ENCODE results near the gene EMP3.

Gene EMP3

GRCh38 chr19:48318286-48318987 lies 6.9 kb upstream of the EMP3 start:
- no peak for DNase-seq

DNA sequence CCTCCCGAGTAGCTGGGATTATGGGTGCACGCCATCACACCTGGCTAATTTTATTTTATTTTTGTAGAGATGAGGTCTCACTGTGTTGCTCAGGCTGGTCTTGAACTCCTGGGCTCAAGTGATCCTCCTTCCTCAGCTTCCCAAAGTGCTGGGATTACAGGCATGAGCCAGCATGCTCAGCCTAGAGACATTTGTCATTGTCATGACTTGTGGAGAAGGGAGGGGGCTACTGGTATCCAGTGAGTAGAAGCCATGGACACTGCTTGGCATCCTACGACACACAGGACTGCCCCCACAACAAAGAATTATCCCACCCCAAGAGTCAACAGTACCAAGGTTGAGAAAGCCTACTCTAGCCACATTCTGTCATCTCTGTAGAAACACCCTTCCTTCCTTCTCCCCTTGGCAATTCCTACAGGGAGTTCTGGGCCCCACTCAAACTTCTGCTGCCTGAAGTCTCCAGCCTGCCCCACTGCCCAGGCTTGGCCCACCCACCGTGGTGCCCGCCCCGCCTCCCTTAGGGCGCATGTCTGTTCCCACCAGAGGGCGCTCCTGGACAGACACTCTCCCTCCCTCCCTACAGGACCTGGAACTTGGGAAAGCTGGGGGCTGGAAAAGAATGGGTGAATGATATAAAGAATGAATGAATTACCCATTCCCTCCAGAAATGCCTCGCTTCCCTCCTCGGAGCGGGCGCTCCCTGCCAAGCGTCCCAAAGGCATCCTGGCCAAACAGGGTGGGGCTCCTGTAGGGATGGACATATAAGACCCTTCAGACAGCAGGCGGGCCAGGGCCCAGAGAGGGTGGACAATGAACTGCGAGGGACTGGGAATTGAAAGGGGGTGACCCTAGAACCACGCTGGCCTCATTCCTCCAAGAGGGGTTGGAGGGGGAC lies 5.5 kb upstream of the EMP3 start:
- DNase-seq: peak; percentile 79

DNA sequence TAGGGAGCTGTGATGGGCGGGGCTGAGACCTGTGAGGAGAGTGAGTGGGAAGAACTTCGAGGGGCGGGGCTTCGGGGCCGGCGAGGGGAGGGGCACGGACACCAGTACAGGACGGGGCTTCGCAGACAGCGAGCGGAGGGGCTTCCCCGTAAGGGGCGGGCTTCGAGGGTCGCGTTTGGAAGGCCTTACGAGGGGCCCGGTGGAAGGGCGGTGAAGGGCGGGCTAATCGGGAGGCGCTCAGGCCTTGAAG lies 4.1 kb upstream of the EMP3 start:
- peak; percentile 89 to 95 for DNase-seq

GRCh38 chr19:48321622-48322591 lies 3.4 kb upstream of the EMP3 start:
- DNase-seq: peak; percentile 96 to 97

GRCh38 chr19:48329167-48329891 lies 4.0 kb downstream of the EMP3 start:
- peak in 1 of 2 donors; percentile 38 for DNase-seq

DNA sequence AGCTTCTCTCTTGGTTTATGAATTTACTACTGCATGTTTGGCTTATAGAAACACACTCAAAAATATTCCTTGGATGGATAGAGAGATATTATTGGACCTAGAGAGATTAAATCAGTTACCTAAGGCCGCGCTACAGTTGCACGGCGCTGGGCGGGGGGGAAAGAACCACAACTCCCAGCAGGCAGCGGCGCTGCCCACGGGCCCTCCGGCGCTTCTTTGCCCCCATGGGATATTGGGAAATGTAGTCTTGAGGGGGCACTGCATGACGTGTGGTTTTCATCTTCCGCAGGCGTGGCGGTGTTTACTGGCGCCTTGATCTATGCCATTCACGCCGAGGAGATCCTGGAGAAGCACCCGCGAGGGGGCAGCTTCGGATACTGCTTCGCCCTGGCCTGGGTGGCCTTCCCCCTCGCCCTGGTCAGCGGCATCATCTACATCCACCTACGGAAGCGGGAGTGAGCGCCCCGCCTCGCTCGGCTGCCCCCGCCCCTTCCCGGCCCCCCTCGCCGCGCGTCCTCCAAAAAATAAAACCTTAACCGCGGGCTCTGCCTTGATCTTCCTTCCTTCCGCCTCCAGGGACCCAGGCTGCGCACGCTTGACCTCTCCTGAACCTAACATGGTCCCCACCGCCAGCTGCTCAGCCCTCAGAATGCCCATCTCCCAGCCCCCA lies 4.8 kb downstream of the EMP3 start:
- peak; percentile 67 for DNase-seq

DNA sequence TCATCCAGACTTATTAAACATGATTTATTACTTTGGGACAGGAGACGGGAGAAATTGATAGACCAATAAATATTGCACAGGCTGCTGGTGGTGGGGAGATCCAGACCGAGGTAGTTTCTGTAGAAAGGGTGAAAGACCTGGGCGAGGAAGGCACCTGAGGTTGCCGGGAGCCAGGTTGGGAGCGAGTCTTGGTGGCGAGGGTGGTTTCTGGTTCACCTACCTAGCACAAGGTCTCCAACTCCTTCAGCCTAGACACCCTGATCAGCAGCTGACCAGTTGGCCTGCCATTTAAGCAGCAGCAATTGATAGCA lies 7.0 kb downstream of the EMP3 start:
- DNase-seq: no peak

DNA sequence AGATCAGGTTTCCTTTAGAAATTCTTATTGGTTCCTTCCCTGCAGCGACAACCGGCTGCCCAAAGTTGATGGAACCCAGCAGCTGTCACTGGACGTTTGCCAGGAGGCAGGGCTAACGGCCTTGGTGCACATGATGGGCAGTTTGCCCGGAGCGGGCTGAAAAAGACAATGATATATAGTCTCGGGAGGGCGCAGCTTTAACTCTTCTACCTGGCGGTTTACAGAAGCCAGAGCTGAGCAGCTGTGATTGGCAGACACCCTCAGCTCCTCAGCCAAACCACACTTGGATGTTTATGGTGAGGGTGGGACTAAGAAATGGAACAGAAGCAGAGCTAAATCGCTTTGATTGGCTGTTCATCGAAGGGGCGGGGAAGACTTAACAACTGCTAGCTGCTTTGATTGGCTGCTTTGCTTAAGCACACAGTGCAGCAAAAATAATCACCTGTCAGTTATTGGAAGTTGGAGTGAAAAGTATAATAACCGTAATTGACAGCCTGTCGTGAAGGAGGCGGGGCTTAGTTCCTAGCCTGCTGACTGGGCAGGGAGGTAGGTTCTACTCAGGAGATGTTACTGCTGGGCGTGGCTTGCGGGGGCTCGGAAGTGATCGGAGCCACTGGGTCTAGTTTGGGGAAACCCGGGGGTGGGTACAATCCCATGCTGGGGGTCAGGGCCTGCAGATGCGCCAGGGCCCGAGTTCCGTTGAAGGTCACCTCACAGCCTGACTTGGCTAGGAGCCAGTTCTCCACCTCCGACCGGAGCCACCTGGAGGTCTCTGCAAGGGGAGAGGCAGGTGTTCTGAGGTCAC lies 7.5 kb downstream of the EMP3 start:
- peak; percentile 80 to 81 for DNase-seq

DNA sequence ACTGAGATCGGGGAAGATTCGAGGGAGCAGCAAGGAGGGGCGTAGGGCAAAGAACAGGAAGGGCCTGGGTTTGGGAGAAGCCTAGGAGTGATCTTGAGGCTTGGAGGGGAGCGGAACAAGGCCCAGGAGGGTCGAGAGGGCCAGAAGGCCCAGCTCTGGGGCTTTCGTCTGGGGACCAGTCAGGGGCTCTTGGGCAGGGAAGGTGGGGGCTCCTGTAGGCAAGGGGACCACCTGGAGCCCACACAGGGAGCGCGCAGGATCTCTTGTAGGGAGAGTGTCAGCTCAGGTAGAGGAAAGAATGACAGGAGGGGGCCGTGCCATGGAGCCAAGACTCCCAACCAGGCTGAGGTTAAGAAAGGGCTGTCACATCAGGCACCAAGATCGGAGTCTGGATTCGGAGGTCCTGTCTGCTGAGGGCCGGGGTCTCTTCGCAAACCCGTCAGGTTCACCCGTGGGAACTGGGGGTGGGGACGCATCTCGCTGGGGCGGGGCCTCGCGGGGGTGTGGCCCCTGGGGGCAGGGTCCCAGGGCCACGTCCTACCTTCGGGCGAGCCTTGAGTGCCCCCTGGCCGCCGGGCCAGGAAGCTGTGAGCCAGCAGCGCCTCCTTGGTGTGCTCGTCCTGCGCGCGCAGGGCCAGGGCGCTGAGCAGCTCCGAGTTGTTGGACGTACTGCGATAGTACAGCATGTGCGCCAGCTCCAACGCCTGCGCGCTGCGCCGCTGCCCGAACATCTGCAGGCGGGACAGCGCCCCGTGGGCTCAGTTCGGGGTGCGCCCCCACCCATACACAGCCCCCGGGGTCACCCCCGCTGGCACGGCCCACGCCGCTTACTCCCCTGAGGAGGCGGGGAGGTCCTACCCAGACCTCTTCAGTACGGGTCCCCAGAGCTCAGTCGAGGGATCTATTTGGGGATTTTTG lies 8.4 kb downstream of the EMP3 start:
- peak; percentile 88 to 89 for DNase-seq

- no peak for DNase-seq
These were observed 13.0 kb downstream of the EMP3 start for GRCh38 chr19:48338253-48338755.

DNA sequence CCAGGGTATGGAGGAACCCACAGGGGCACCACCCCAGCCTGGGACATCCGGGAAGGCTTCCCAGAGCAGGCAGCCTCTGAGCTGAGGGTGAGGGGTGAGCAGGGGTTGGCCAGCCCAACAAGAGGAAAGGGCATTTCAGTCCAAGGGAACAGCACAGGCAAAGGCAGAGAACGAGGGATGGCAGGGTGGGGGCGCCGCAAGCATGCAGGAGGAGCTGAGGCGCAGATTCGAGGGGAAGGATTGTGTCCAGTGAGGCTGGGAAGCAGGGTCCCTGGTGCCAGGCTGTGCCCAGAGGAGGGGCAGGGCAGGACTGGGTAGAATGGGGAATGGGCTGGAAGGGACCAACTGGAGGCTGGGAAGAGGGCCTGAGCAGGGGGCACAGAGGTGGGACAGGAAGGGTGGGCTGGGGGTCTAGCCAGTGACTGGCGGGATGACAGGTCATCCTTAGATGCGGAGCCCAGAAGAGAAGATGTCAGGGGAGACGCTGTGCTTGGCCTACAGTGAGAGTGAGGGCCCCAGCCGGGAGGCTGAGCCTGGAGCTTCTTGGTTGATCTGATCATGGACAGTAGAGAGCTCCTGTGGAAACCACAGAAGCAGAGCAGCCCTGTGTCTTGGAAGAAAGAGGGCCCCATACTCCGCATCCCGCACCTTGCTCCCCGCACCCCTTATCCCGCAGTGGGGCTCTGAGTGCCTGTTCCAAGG lies 13.6 kb downstream of the EMP3 start:
- no peak for DNase-seq

DNA sequence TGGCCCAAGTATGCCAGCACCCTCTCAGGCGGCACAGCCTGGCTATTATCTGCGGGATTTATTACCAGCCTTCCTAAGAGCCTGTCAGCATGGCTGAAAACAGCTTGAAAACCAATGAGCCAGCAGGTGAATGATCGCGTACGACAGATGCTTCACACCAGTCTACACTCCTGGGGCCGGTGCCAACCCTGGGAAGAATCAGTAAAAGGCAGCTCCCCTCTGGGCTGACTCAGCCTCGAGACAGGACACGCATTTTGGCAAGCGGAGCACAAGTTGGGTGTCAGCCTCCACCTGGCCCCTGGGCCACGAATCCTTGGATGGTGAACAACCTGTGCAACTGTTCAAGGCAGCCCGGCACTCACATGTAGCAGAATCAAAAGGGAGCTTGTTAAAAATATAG lies 15.6 kb downstream of the EMP3 start:
- DNase-seq: no peak

- no peak for DNase-seq
These were observed 16.4 kb downstream of the EMP3 start for GRCh38 chr19:48341515-48342413.

- DNase-seq: no peak
These were observed 17.0 kb downstream of the EMP3 start for GRCh38 chr19:48342414-48342738.

DNA sequence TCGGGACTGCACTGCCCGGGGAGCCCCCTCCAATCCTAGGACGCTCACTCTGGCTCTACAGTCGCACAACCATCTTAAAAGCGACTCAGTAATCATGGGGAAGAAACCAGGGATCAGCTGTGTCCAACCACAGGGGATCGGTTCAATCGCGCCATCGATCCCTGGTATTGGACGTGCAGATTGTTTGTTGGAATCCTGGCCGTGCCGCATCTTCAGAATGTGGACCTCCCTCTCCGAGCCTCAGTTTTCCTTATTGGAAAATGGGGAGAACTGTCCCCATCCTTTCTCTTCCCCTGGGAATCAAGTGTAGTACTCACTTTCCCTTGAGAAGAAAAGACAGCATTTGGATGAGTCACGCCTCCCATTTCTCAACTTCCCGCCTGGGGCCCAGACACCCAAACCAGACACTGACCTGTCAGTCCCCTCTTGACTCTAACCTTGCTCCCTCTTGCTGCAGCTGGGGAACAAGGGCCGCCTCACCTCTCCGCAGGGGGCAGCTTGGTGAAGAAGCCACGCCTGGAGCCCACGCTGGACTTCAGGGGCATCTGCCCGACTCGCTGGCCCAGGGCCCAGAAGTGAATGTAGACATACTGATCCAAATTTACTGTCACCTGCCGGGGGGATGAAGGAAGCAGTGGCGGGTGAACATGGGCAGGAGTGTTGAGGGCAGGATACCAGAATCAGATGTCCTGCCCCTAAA lies 17.6 kb downstream of the EMP3 start:
- DNase-seq: no peak

DNA sequence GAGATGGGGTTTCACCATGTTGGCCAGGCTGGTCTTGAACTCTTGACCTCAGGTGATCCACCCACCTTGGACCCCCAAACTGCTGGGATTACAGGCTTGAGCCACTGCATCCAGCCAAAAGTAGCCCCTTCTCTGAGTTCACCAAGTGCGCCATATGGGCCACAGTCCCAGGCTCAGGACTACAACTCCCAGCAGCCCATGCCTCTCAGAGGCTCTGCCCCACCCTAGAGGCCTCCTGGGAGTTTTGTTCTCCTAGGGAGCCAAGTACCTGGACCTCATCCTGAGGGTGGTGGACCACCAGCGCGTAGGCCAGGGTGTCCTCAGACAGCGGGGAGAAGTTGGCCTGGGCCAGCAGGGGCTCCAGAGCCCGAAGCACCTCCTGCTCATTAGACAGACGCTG lies 19.5 kb downstream of the EMP3 start:
- no peak for DNase-seq

DNA sequence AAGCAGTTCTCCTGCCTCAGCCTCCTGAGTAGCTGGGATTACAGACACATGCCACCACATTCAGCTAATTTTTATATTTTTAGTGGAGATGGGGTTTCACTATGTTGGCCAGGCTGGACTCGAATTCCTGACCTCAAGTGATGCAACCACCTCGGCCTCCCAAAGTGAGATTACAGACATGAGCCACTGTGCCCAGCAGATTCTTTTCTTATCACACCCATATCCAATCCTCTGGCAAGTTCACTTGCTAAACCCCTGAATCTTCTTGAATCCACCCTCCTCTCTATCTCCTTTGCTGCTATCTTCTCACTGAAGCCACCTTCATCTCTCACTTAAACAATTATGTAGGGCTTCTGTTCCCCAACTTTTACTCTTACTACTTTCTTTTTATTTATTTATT lies 20.8 kb downstream of the EMP3 start:
- DNase-seq: no peak

DNA sequence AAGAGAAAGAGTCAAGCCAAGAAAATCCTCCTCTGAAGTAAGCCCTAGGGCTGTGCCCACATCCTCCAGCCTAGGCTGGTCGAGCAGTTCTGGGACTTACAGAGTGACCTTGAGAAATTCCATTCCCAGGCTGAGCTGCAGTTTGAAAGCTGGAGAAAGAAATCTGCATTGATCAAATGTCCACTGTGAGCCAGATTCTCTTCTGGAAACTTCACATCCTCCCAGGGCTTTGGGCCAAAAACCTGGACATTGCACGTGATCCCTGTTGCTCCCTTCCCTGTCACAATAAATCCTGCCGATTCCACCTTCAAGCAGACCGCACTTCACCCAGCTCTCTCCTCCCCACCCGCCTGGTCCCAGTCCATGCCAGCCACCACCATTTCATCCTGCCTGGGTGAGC lies 22.7 kb downstream of the EMP3 start:
- no peak for DNase-seq
